Left lung (tissue), 10 donors: ENCODE data around the gene RBM6. TPM values are rescaled to one million over a fixed set of nuclear protein-coding genes. Genes with fewer than 3 reads are reported as not detected.
A peak's percentile ranks its signal among the peaks of the same experiment; 100 is the strongest.
"Not testable (repeated sequence)": the region's sequence is repeated elsewhere in the genome, so short reads cannot be mapped to it uniquely, and the experiment has no call there.

ENCODE experiments used
- ATAC-seq: fragments of 200-7000 bp; cut with Tn5 transposase; one replicate; pipeline ENCODE4 v1.9.1; 2020; ENCODE audit warnings: moderate library complexity
- DNase-seq, 4 donors: peaks; one replicate each; pipeline ENCODE4 v3.0.0-alpha.2; 2013 to 2020
- H3K27ac ChIP-seq, 2 donors: fragments of 200-600 bp; sonication (generic) in 1 of 2; one replicate each; pipeline versions ENCODE4 v1.5.0 to v1.8.0; 2020 to 2021
- H3K27me3 ChIP-seq, 2 donors: fragments of 200-600 bp; sonication (generic) in 1 of 2; one replicate each; pipeline versions ENCODE4 v1.5.0 to v1.8.0; 2020 to 2021
- H3K36me3 ChIP-seq, 2 donors: fragments of 200-600 bp; sonication (generic) in 1 of 2; one replicate each; pipeline versions ENCODE4 v1.5.0 to v1.8.0; 2020 to 2021
- H3K4me1 ChIP-seq, 2 donors: fragments of 200-600 bp; one replicate each; pipeline ENCODE4 v1.8.0; 2021
- H3K4me3 ChIP-seq, 2 donors: fragments of 200-600 bp; sonication (generic) in 1 of 2; one replicate each; pipeline versions ENCODE4 v1.5.0 to v1.8.0; 2020 to 2021; ENCODE audit warnings: mild to moderate bottlenecking in 1 of 2
- H3K9me3 ChIP-seq, 2 donors: fragments of 200-600 bp; sonication (generic) in 1 of 2; one replicate each; pipeline versions ENCODE4 v1.5.0 to v1.8.0; 2020 to 2021
- intact Hi-C, 2 donors: fragments of 100-400 bp; cut with DNase I; formaldehyde crosslinking; loops; one replicate each; pipeline versions ENCODE4 v1.11.2 to v1.14.2; 2022
- polyA plus RNA-seq, 6 donors: library from polyadenylated mRNA; unstranded; fragments of 120-200 nt; gene quantifications; one replicate each; pipeline ENCODE4 v1.2.1, GENCODE V29; 2013; ENCODE audit not compliant: insufficient read length in 6 of 6
- total RNA-seq, 2 donors: library from RNA; stranded (reverse); fragmentation: NEBNext Ultra II Directional; extraction: Animal tissue kit (Norgen Biotek cat#: 25700); gene quantifications; one replicate each; pipeline ENCODE4 v1.2.1, GENCODE V29; 2021
- TF ChIP-seq, protein P1 (sequence below), 2 donors: fragments of 200-600 bp; sonication (generic) in 1 of 2; IDR thresholded peaks; one replicate each; pipeline versions ENCODE4 v1.5.0 to v1.8.0; 2021; ENCODE audit warnings: antibody characterized with exemption in 2 of 2
- donor health status: DM: no; HTN: yes; CAD: no.
- donor health status: DM: no; HTN: no; CAD: no.

RBM6 gene
- total and polyA plus RNA-seq, 8 donors, result 59.6 to 232 (median 168) TPM

- intact Hi-C loops, result no loop called here
- H3K36me3 ChIP-seq, result peaks cover 0 to 100% of the 10 kb centered on the region in 2 donors
These were observed 128.2 kb downstream of the RBM6 start for GRCh38 chr3:50068134-50068533.

GRCh38 chr3:50078091-50078490 lies 138.1 kb downstream of the RBM6 start:
- no peak overlapping the region for H3K27ac ChIP-seq
- intact Hi-C loops, result no loop called here
- no peak for ATAC-seq
- peaks cover 0 to 51% of the 10 kb centered on the region in 2 donors for H3K36me3 ChIP-seq
- TF ChIP-seq, protein P1, sequence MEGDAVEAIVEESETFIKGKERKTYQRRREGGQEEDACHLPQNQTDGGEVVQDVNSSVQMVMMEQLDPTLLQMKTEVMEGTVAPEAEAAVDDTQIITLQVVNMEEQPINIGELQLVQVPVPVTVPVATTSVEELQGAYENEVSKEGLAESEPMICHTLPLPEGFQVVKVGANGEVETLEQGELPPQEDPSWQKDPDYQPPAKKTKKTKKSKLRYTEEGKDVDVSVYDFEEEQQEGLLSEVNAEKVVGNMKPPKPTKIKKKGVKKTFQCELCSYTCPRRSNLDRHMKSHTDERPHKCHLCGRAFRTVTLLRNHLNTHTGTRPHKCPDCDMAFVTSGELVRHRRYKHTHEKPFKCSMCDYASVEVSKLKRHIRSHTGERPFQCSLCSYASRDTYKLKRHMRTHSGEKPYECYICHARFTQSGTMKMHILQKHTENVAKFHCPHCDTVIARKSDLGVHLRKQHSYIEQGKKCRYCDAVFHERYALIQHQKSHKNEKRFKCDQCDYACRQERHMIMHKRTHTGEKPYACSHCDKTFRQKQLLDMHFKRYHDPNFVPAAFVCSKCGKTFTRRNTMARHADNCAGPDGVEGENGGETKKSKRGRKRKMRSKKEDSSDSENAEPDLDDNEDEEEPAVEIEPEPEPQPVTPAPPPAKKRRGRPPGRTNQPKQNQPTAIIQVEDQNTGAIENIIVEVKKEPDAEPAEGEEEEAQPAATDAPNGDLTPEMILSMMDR (IDR thresholded peaks at IDR 0.05), result no peak
- no peaks in the 10 kb centered on the region for H3K27me3 ChIP-seq
- H3K9me3 ChIP-seq, result no peaks in the 10 kb centered on the region
- no peak for DNase-seq
- H3K4me3 ChIP-seq, result no peak overlapping the region
- peaks cover 0 to 31% of the 10 kb centered on the region in 2 donors for H3K4me1 ChIP-seq

More at GRCh38 chr3:50068134-50068533, 128.2 kb downstream of the RBM6 start:
- DNase-seq, result no peak
- Histone ChIP-seq H3K9me3 (no peaks in the 10 kb centered on the region), H3K27me3 (no peaks in the 10 kb centered on the region), H3K27ac (no peak overlapping the region), H3K4me3 (no peak overlapping the region), H3K4me1 (no peaks in the 10 kb centered on the region)
- TF ChIP-seq, protein P1 (IDR thresholded peaks at IDR 0.05), result no peak
- no peak for ATAC-seq

- TF ChIP-seq, protein P1 (IDR thresholded peaks at IDR 0.05), result no peak
- no peak for ATAC-seq
- Histone ChIP-seq H3K4me3 (no peak overlapping the region), H3K36me3 (peaks cover 0 to 45% of the 10 kb centered on the region in 2 donors), H3K4me1 (peaks cover 0 to 31% of the 10 kb centered on the region in 2 donors), H3K27me3 (no peaks in the 10 kb centered on the region), H3K9me3 (no peaks in the 10 kb centered on the region), H3K27ac (no peak overlapping the region)
- DNase-seq, result no peak
- intact Hi-C loops, result no loop called here
These were observed 138.7 kb downstream of the RBM6 start for GRCh38 chr3:50078622-50079021.

DNA sequence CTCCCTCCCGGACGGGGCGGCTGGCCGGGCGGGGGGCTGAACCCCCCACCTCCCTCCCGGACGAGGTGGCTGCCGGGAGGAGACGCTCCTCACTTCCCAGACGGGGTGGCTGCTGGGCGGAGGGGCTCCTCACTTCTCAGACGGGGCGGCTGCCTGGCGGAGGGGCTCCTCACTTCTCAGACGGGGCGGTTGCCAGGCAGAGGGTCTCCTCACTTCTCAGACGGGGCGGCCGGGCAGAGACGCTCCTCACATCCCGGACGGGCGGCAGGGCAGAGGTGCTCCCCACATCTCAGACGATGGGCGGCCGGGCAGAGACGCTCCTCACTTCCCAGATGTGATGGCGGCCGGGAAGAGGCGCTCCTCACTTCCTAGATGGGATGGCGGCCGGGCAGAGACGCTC lies 145.0 kb downstream of the RBM6 start:
- ATAC-seq, DNase-seq, H3K36me3 ChIP-seq, H3K9me3 ChIP-seq, intact Hi-C loops, H3K27ac ChIP-seq, H3K4me3 ChIP-seq, H3K27me3 ChIP-seq: not testable (repeated sequence)
- H3K4me1 ChIP-seq, result peaks cover 0 to 17% of the 10 kb centered on the region in 2 donors

GRCh38 chr3:50088725-50089608 lies 149.0 kb downstream of the RBM6 start, which contains the start of gene RBM5:
Gene RBM5, plus strand, starts transcription at chr3:50088919. Its CDS starts 1,516 bp downstream, at chr3:50090435.
- peak; percentile 100 for ATAC-seq
- intact Hi-C loops, result no loop called here

More at GRCh38 chr3:50088725-50089608, 149.0 kb downstream of the RBM6 start, which contains the start of gene RBM5:
- H3K36me3 ChIP-seq, result peaks cover 0 to 35% of the 10 kb centered on the region in 2 donors
- TF ChIP-seq, protein P1 (IDR thresholded peaks at IDR 0.05), result no peak
- peak within 1 kb of the TSS; percentile 93 to 99 for H3K4me3 ChIP-seq
- H3K27ac ChIP-seq, result peak within 1 kb of the TSS; percentile 88 to 94
- peaks cover 7 to 24% of the 10 kb centered on the region in 2 donors for H3K4me1 ChIP-seq
- DNase-seq, result peak; percentile 88 to 97 (median 94)
- H3K27me3 ChIP-seq, result no peaks in the 10 kb centered on the region
- no peaks in the 10 kb centered on the region for H3K9me3 ChIP-seq
